ENCODE results near the gene CCND1.
A peak's percentile ranks its signal among the peaks of the same experiment; 100 is the strongest.

CCND1 gene

DNA sequence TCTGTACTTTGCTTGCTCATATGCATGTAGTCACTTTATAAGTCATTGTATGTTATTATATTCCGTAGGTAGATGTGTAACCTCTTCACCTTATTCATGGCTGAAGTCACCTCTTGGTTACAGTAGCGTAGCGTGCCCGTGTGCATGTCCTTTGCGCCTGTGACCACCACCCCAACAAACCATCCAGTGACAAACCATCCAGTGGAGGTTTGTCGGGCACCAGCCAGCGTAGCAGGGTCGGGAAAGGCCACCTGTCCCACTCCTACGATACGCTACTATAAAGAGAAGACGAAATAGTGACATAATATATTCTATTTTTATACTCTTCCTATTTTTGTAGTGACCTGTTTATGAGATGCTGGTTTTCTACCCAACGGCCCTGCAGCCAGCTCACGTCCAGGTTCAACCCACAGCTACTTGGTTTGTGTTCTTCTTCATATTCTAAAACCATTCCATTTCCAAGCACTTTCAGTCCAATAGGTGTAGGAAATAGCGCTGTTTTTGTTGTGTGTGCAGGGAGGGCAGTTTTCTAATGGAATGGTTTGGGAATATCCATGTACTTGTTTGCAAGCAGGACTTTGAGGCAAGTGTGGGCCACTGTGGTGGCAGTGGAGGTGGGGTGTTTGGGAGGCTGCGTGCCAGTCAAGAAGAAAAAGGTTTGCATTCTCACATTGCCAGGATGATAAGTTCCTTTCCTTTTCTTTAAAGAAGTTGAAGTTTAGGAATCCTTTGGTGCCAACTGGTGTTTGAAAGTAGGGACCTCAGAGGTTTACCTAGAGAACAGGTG lies 11.1 kb downstream of the CCND1 start:
- no peak overlapping the region for H3K4me3 ChIP-seq (ENCODE audit: low read depth, low read length)
- TF ChIP-seq, protein P1, sequence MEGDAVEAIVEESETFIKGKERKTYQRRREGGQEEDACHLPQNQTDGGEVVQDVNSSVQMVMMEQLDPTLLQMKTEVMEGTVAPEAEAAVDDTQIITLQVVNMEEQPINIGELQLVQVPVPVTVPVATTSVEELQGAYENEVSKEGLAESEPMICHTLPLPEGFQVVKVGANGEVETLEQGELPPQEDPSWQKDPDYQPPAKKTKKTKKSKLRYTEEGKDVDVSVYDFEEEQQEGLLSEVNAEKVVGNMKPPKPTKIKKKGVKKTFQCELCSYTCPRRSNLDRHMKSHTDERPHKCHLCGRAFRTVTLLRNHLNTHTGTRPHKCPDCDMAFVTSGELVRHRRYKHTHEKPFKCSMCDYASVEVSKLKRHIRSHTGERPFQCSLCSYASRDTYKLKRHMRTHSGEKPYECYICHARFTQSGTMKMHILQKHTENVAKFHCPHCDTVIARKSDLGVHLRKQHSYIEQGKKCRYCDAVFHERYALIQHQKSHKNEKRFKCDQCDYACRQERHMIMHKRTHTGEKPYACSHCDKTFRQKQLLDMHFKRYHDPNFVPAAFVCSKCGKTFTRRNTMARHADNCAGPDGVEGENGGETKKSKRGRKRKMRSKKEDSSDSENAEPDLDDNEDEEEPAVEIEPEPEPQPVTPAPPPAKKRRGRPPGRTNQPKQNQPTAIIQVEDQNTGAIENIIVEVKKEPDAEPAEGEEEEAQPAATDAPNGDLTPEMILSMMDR (IDR thresholded peaks at IDR 0.05; ENCODE audit: low read depth, low read length), result no peak

DNA sequence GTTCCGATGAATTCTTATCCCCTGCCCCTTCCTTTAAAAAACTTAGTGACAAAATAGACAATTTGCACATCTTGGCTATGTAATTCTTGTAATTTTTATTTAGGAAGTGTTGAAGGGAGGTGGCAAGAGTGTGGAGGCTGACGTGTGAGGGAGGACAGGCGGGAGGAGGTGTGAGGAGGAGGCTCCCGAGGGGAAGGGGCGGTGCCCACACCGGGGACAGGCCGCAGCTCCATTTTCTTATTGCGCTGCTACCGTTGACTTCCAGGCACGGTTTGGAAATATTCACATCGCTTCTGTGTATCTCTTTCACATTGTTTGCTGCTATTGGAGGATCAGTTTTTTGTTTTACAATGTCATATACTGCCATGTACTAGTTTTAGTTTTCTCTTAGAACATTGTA lies 12.0 kb downstream of the CCND1 start:
- TF ChIP-seq, protein P1 (IDR thresholded peaks at IDR 0.05; ENCODE audit: low read depth, low read length), result no peak
- no peak overlapping the region for H3K4me3 ChIP-seq (ENCODE audit: low read depth, low read length)

DNA sequence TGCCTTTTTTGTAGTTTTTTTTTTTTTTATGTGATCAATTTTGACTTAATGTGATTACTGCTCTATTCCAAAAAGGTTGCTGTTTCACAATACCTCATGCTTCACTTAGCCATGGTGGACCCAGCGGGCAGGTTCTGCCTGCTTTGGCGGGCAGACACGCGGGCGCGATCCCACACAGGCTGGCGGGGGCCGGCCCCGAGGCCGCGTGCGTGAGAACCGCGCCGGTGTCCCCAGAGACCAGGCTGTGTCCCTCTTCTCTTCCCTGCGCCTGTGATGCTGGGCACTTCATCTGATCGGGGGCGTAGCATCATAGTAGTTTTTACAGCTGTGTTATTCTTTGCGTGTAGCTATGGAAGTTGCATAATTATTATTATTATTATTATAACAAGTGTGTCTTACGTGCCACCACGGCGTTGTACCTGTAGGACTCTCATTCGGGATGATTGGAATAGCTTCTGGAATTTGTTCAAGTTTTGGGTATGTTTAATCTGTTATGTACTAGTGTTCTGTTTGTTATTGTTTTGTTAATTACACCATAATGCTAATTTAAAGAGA lies 12.5 kb downstream of the CCND1 start:
- TF ChIP-seq, protein P1 (IDR thresholded peaks at IDR 0.05; ENCODE audit: low read depth, low read length), result no peak

DNA sequence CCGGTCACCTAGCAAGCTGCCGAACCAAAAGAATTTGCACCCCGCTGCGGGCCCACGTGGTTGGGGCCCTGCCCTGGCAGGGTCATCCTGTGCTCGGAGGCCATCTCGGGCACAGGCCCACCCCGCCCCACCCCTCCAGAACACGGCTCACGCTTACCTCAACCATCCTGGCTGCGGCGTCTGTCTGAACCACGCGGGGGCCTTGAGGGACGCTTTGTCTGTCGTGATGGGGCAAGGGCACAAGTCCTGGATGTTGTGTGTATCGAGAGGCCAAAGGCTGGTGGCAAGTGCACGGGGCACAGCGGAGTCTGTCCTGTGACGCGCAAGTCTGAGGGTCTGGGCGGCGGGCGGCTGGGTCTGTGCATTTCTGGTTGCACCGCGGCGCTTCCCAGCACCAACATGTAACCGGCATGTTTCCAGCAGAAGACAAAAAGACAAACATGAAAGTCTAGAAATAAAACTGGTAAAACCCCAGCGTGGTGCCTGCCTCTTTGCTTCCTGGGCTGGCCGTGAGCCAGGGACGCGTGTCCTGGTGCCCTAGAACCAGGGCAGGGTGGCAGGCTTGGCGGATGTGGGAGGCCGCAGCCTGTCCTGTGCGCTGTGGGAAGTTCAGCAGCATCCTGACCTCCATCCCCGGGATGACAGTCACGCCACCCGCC lies 13.2 kb downstream of the CCND1 start:
- TF ChIP-seq, protein P1 (IDR thresholded peaks at IDR 0.05; ENCODE audit: low read depth, low read length), result no peak
- H3K4me3 ChIP-seq (ENCODE audit: low read depth, low read length), result no peak overlapping the region

More for the DNA sequence above, 12.5 kb downstream of the CCND1 start:
- H3K4me3 ChIP-seq (ENCODE audit: low read depth, low read length), result no peak overlapping the region

DNA sequence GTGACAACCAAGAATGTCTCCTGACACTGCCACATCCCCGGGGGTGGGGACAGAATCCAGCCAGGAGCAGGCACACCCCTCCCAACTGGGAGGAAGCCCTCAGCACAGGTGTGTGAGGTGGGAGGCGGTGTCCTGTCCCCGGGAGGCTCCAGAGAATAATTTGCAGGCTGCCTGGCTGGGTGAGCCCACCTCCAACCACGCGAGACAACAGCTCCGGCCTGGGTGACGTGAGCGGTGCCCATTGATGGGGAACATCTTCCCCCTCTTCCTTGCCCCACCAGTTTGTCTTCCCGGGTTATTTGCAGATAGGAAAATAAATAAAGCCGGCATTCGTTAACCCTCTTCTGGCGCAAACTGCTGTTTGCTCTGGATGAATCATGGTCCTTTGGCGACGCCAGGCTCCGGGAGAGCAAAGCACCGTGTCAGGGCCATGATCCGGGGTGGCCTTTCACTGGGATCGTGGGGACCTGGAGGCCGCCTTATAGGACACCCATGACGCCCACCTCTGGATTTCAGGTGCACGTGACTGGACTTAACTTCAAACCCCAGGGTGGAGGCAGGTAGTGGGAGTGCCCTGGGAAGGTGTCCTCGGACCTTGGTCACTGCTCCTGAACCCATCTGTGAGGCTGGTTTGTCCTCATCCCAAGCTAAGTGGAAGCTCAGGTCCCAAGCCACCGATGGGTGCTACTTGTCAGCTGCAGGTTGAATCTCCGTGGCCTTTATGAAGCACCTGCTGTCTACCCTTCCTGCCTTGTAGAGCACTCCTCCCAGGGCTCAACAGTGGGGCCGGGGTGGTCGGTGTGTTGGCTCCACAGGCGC lies 13.9 kb downstream of the CCND1 start:
- no peak overlapping the region for H3K4me3 ChIP-seq (ENCODE audit: low read depth, low read length)

DNA sequence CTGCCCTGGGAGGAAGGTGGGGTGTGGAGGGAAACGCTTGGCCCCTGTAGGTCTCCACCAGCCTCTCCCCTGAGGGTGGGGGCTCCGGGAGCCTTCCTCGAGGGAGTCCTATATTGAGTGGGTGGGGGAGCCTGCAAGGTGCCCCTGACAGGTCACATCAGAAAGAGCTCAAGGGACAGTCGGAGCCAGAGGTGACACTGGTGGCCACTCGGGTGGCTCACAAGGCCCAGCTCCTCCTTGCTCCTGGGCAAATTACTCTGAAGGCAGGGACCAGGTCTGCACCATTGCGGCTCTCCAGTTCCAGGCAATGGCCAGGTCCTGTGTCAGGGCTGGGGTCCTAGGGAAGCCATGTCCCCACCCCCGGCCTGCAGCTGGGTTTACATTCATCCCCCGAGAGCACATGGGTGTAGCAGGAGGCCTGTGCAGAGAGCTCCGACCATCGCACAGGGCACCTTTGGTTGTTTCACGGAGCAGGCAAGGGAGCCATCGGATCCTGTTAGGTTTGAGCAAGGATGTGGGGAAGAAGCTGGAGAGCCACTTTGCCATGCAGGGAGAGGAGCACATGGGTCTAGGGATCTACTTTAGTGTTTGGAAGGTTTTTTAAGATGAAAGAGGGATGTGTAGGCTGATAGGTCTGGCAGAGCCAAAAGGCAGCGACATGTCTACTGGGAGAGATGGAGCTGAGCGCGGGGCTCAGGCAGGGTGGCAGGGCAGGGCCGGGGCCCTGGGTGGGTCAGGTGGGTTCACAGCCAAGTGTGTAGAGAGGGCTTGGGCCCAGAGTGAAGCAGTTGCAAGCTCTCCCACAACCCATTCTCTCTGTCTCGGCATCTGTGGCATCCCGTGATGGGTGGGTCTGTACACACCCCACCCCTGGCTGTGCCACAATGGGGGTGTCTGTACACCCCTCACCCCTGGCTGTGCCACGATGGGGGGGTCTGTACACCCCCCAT lies 14.8 kb downstream of the CCND1 start:
- TF ChIP-seq, protein P1 (IDR thresholded peaks at IDR 0.05; ENCODE audit: low read depth, low read length), result no peak
- no peak overlapping the region for H3K4me3 ChIP-seq (ENCODE audit: low read depth, low read length)

More for the DNA sequence above, 13.9 kb downstream of the CCND1 start:
- TF ChIP-seq, protein P1 (IDR thresholded peaks at IDR 0.05; ENCODE audit: low read depth, low read length), result 0 out of 2 replicates have a peak, but pooled peaks have one; percentile 3

Measured in WI38 (cell line).